ENCODE results near the gene COX7A2.

GRCh38 chr6:75201021-75201420, 42.6 kb downstream of the COX7A2 start:
- TF ChIP-seq CTCF (IDR thresholded peaks at IDR 0.05) (no peak), POLR2A (IDR thresholded peaks at IDR 0.05) (no peak)
